ENCODE results near the gene CDKN2B-AS1.

Gene CDKN2B-AS1

GRCh38 chr9:22054076-22054475 is 59.5 kb downstream of the CDKN2B-AS1 start:
- no peaks in the 10 kb centered on the region for H3K9me2 ChIP-seq (replicated peaks; ENCODE audit: insufficient read depth, low read length)
- no peak overlapping the region for H3K4me3 ChIP-seq (ENCODE audit: insufficient read depth, low read length, poor library complexity, severe bottlenecking)
- no peaks in the 10 kb centered on the region for H3K27me3 ChIP-seq (ENCODE audit: low read length)
- no peak overlapping the region for H3K27ac ChIP-seq (ENCODE audit: low read depth, low read length)
- no peaks in the 10 kb centered on the region for H3K36me3 ChIP-seq (ENCODE audit: low read length)
- TF ChIP-seq CTCF (IDR thresholded peaks at IDR 0.05; ENCODE audit: insufficient read depth, low read length, poor library complexity, severe bottlenecking) (no peak), EZH2phosphoT487 (conservative IDR thresholded peaks at IDR 0.05; ENCODE audit: low read length) (no peak)
- no peaks in the 10 kb centered on the region for H4K20me1 ChIP-seq (ENCODE audit: low read depth, low read length)
- no peaks in the 10 kb centered on the region for H3K9me3 ChIP-seq (ENCODE audit: insufficient read depth, low read length)
- H3K9ac ChIP-seq (ENCODE audit: low read length): no peak overlapping the region
- H2AFZ ChIP-seq (ENCODE audit: low read depth, low read length, severe bottlenecking): no peak overlapping the region
- no peaks in the 10 kb centered on the region for H3K79me2 ChIP-seq (ENCODE audit: insufficient read depth, low read length)
- H3K4me2 ChIP-seq (ENCODE audit: low read depth, low read length, poor library complexity, severe bottlenecking): no peak overlapping the region
- no peaks in the 10 kb centered on the region for H3F3A ChIP-seq (ENCODE audit: insufficient read depth)

- Histone ChIP-seq H2AFZ (ENCODE audit: low read depth, low read length, severe bottlenecking) (no peak overlapping the region), H3K4me2 (ENCODE audit: low read depth, low read length, poor library complexity, severe bottlenecking) (no peak overlapping the region), H3K79me2 (ENCODE audit: insufficient read depth, low read length) (no peaks in the 10 kb centered on the region), H3K9ac (ENCODE audit: low read length) (no peak overlapping the region), H3K27me3 (ENCODE audit: low read length) (no peaks in the 10 kb centered on the region), H3K9me2 (replicated peaks; ENCODE audit: insufficient read depth, low read length) (no peaks in the 10 kb centered on the region), H3K4me3 (ENCODE audit: insufficient read depth, low read length, poor library complexity, severe bottlenecking) (no peak overlapping the region), H3K27ac (ENCODE audit: low read depth, low read length) (no peak overlapping the region), H3K9me3 (ENCODE audit: insufficient read depth, low read length) (no peaks in the 10 kb centered on the region), H3K36me3 (ENCODE audit: low read length) (no peaks in the 10 kb centered on the region), H3F3A (ENCODE audit: insufficient read depth) (no peaks in the 10 kb centered on the region), H4K20me1 (ENCODE audit: low read depth, low read length) (no peaks in the 10 kb centered on the region)
- TF ChIP-seq CTCF (IDR thresholded peaks at IDR 0.05; ENCODE audit: insufficient read depth, low read length, poor library complexity, severe bottlenecking) (no peak), EZH2phosphoT487 (conservative IDR thresholded peaks at IDR 0.05; ENCODE audit: low read length) (no peak)
Observed at GRCh38 chr9:22054529-22054928, 59.9 kb downstream of the CDKN2B-AS1 start.

DNA sequence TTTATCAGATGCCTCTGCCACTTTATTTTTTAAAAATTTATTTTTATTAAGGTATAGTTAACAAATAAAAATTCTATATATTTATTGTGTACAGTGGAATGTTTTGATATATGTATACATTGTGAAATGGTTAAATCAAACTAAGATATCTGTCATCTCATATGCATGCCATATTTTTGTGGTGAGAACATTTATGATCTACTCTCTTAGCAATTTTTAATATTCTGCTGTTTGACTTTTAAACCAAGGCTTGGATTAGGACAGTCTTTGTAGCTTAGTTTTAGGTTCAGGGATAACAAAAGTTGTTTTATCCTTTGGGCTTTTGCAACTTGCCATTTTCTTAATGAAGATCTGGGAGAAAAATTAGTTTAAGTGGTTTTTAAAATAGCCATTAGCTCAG is 60.5 kb downstream of the CDKN2B-AS1 start:
- Histone ChIP-seq H3K27ac (ENCODE audit: low read depth, low read length) (no peak overlapping the region), H3K9ac (ENCODE audit: low read length) (no peak overlapping the region), H3K4me3 (ENCODE audit: insufficient read depth, low read length, poor library complexity, severe bottlenecking) (no peak overlapping the region), H4K20me1 (ENCODE audit: low read depth, low read length) (no peaks in the 10 kb centered on the region), H2AFZ (ENCODE audit: low read depth, low read length, severe bottlenecking) (no peak overlapping the region), H3K9me2 (replicated peaks; ENCODE audit: insufficient read depth, low read length) (no peaks in the 10 kb centered on the region), H3K79me2 (ENCODE audit: insufficient read depth, low read length) (no peaks in the 10 kb centered on the region), H3K27me3 (ENCODE audit: low read length) (no peaks in the 10 kb centered on the region), H3K36me3 (ENCODE audit: low read length) (no peaks in the 10 kb centered on the region), H3K9me3 (ENCODE audit: insufficient read depth, low read length) (no peaks in the 10 kb centered on the region), H3F3A (ENCODE audit: insufficient read depth) (no peaks in the 10 kb centered on the region), H3K4me2 (ENCODE audit: low read depth, low read length, poor library complexity, severe bottlenecking) (no peak overlapping the region)
- TF ChIP-seq EZH2phosphoT487 (conservative IDR thresholded peaks at IDR 0.05; ENCODE audit: low read length) (no peak), CTCF (IDR thresholded peaks at IDR 0.05; ENCODE audit: insufficient read depth, low read length, poor library complexity, severe bottlenecking) (no peak)

Measured in SU-DHL-6 (cell line).